C4-2B (cell line): Measurements from ENCODE around the gene JMJD8.

Experiments
- CTCF ChIP-seq: fragments of 450-650 bp; conservative IDR thresholded peaks from 2 replicates; pipeline ENCODE4 v1.5.1; 2017; ENCODE audit warnings: mild to moderate bottlenecking
- ZFX ChIP-seq: fragments of 450-650 bp; IDR thresholded peaks from 2 replicates; pipeline ENCODE4 v1.6.1; 2017

- TF ChIP-seq CTCF: no peak
- TF ChIP-seq ZFX: no peak
These were observed 24.8 kb upstream of the JMJD8 start for GRCh38 chr16:708959-709358.
